Osteocyte (in vitro differentiated cells): ENCODE measurements around the gene NRXN3. TPM values are rescaled to one million over a fixed set of nuclear protein-coding genes. Genes with fewer than 3 reads are reported as not detected.
A peak's percentile ranks its signal among the peaks of the same experiment; 100 is the strongest.

Source experiments
- DNase-seq: peaks from one replicate; pipeline ENCODE4 v3.0.0; 2021; ENCODE audit warnings: mixed read lengths; ENCODE audit not compliant: unreplicated experiment; ENCODE audit errors: extremely low spot score
- H3K27ac Mint-ChIP-seq: one replicate; pipeline ENCODE4 v1.8.0; 2021; ENCODE audit warnings: mild to moderate bottlenecking, mixed read lengths; ENCODE audit not compliant: unreplicated experiment
- H3K27me3 Mint-ChIP-seq: one replicate; pipeline ENCODE4 v1.8.0; 2021; ENCODE audit warnings: mixed read lengths; ENCODE audit not compliant: unreplicated experiment
- H3K36me3 Mint-ChIP-seq: one replicate; pipeline ENCODE4 v1.8.0; 2021; ENCODE audit warnings: mixed read lengths; ENCODE audit not compliant: unreplicated experiment
- H3K4me1 Mint-ChIP-seq: one replicate; pipeline ENCODE4 v1.8.0; 2021; ENCODE audit warnings: mixed read lengths; ENCODE audit not compliant: unreplicated experiment
- H3K4me3 Mint-ChIP-seq: one replicate; pipeline ENCODE4 v1.8.0; 2021; ENCODE audit warnings: mild to moderate bottlenecking, moderate library complexity, mixed read lengths; ENCODE audit not compliant: unreplicated experiment
- H3K9me3 Mint-ChIP-seq: one replicate; pipeline ENCODE4 v1.8.0; 2021; ENCODE audit warnings: mixed read lengths; ENCODE audit not compliant: unreplicated experiment
- total RNA-seq: library from RNA; stranded (reverse); gene quantifications from 2 replicates; pipeline ENCODE4 v1.2.1, GENCODE V29; 2021
- TF ChIP-seq, protein P1 (sequence below): fragments of 200-600 bp; sonication (generic); IDR thresholded peaks from 2 replicates; pipeline ENCODE4 v1.5.0; 2021; ENCODE audit warnings: antibody characterized with exemption, mild to moderate bottlenecking, moderate library complexity

The NRXN3 gene
- total RNA-seq, 1 donor from 2014 or later = 26.5 TPM

DNA sequence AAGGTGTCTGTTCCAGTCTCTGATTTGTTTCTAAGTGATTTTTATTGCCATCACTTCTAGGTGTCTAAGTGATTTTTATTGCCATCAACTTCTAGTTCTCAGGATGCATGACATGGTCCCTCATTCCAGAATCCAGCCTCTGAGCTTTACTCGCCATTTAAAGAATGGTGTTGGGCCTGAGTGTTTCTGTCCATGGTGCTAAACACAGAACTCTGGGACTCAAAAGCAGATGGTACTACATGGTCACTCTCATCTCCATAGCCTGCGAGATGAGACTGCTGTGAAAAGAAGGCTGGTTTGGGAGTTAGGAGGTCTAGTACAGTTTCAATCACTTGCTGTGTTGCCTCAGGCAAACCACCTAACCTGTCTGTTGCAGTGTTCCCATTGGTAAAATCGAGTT is 276.6 kb downstream of the NRXN3 start:
- TF ChIP-seq, protein P1, sequence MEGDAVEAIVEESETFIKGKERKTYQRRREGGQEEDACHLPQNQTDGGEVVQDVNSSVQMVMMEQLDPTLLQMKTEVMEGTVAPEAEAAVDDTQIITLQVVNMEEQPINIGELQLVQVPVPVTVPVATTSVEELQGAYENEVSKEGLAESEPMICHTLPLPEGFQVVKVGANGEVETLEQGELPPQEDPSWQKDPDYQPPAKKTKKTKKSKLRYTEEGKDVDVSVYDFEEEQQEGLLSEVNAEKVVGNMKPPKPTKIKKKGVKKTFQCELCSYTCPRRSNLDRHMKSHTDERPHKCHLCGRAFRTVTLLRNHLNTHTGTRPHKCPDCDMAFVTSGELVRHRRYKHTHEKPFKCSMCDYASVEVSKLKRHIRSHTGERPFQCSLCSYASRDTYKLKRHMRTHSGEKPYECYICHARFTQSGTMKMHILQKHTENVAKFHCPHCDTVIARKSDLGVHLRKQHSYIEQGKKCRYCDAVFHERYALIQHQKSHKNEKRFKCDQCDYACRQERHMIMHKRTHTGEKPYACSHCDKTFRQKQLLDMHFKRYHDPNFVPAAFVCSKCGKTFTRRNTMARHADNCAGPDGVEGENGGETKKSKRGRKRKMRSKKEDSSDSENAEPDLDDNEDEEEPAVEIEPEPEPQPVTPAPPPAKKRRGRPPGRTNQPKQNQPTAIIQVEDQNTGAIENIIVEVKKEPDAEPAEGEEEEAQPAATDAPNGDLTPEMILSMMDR = no peak
- no peak for DNase-seq
- no peaks in the 10 kb centered on the region for H3K27me3 Mint-ChIP-seq
- H3K36me3 Mint-ChIP-seq = no peaks in the 10 kb centered on the region
- no peaks in the 10 kb centered on the region for H3K4me1 Mint-ChIP-seq
- peaks cover 8% of the 10 kb centered on the region for H3K9me3 Mint-ChIP-seq
- no peak overlapping the region for H3K27ac Mint-ChIP-seq
- H3K4me3 Mint-ChIP-seq = no peak overlapping the region

GRCh38 chr14:78448164-78449094 is 278.3 kb downstream of the NRXN3 start:
- H3K27me3 Mint-ChIP-seq = no peaks in the 10 kb centered on the region
- no peak overlapping the region for H3K4me3 Mint-ChIP-seq
- no peak overlapping the region for H3K27ac Mint-ChIP-seq
- DNase-seq = no peak
- TF ChIP-seq, protein P1 = peak; percentile 47
- H3K4me1 Mint-ChIP-seq = no peaks in the 10 kb centered on the region
- peaks cover 8% of the 10 kb centered on the region for H3K9me3 Mint-ChIP-seq
- no peaks in the 10 kb centered on the region for H3K36me3 Mint-ChIP-seq

DNA sequence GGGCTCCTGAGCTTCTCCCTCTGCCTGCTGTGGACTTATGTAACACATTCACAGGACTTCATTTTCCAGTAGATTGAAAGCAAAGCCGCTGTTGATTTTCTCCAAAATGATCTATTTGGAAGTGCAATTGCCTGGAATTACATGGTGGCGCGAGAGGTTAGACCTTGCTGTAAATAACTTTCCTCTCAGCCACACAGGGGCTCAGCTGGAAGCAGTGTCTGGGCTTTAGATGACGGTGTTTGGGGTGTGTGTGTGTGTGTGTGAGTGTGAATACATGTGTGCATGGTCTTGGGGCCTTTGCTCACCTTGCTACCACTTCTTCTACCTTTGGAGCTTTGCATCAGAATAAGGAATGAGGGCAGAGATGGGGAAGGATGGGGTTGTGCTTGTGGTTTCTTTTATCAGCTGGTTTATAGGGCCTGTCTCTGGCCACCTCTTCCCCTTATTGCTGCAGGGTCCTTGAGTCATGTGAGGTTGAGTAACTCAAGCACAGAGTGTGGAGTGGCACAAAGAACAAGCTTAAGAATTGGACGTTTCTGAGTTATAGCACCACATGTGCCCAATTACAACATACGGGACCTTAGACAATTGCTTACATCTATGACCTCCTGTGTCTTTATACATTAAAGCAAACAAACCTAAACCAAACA is 280.6 kb downstream of the NRXN3 start:
- peaks cover 8% of the 10 kb centered on the region for H3K9me3 Mint-ChIP-seq
- no peaks in the 10 kb centered on the region for H3K36me3 Mint-ChIP-seq
- no peaks in the 10 kb centered on the region for H3K27me3 Mint-ChIP-seq

GRCh38 chr14:78451319-78451695 is 281.1 kb downstream of the NRXN3 start:
- Mint-ChIP-seq H3K4me1 (no peaks in the 10 kb centered on the region), H3K36me3 (no peaks in the 10 kb centered on the region), H3K9me3 (peaks cover 4% of the 10 kb centered on the region), H3K4me3 (no peak overlapping the region), H3K27ac (no peak overlapping the region), H3K27me3 (no peaks in the 10 kb centered on the region)
- no peak for DNase-seq
- TF ChIP-seq, protein P1 = no peak

More for the DNA sequence above, 280.6 kb downstream of the NRXN3 start:
- no peak overlapping the region for H3K4me3 Mint-ChIP-seq
- DNase-seq = no peak
- H3K4me1 Mint-ChIP-seq = no peaks in the 10 kb centered on the region
- TF ChIP-seq, protein P1 = no peak
- no peak overlapping the region for H3K27ac Mint-ChIP-seq

GRCh38 chr14:78455896-78456435 is 285.8 kb downstream of the NRXN3 start:
- Mint-ChIP-seq H3K4me1 (no peaks in the 10 kb centered on the region), H3K4me3 (no peak overlapping the region), H3K27ac (no peak overlapping the region), H3K9me3 (no peaks in the 10 kb centered on the region), H3K36me3 (no peaks in the 10 kb centered on the region), H3K27me3 (no peaks in the 10 kb centered on the region)
- TF ChIP-seq, protein P1 = no peak
- no peak for DNase-seq
